Inflammatory macrophage treated with lipopolysaccharide for 1 hour (primary cell): ENCODE results near the gene ENO1.
"Not testable (repeated sequence)": the region's sequence is repeated elsewhere in the genome, so short reads cannot be mapped to it uniquely, and the experiment has no call there.

Experiments
- DNase-seq, 2 donors: peaks; one replicate each; pipeline ENCODE4 v3.0.0-alpha.2; 2020 to 2022

The ENO1 gene

DNA sequence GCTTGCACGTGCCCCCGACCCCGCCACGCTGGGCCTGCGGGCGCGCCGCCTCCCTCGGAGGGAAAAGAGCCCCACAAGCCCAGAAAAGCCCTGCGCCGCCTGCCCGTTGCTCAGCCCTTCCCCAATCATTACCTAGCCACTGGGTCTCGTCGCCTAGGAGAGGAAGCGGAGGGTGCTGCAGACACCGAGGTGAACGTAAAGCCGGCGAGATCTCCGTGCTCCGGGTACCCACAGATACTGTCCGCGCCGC lies at the start of gene ENO1:
Gene ENO1, minus strand, starts transcription at position 239 of the 250 bp plus-strand sequence. CDS start 3,778 bp downstream, outside the sequence.
- DNase-seq, result no peak

- DNase-seq, result no peak
Observed at GRCh38 chr1:8926707-8927694, 48.5 kb upstream of the ENO1 start.

GRCh38 chr1:8925960-8926359 lies 47.5 kb upstream of the ENO1 start:
- DNase-seq, result no peak

- DNase-seq, result peak; percentile 49 to 55
Observed at GRCh38 chr1:8925406-8925805, 46.9 kb upstream of the ENO1 start.

- DNase-seq, result no peak
Observed at GRCh38 chr1:8922962-8923361, 44.5 kb upstream of the ENO1 start.

DNA sequence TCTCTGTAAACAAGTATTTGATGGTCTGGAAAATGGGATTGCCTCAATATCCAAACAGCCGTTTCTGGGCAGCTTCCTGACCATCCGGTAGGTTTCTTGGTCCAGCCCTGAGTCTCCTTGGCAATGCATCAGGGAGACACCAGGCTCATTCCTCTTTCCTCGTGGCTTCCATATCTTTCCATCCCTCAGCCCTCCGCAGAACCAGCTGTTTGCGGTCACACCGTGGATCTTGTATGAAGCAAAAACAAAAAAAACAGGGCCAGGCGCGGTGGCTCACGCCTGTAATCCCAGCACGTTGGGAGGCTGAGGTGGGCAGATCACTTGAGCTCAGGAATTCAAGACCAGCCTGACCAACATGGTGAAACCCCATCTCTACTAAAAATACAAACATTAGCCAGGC lies 39.0 kb upstream of the ENO1 start:
- not testable (repeated sequence) for DNase-seq

GRCh38 chr1:8915446-8915845 lies 37.0 kb upstream of the ENO1 start:
- no peak for DNase-seq

GRCh38 chr1:8914466-8914865 lies 36.0 kb upstream of the ENO1 start:
- DNase-seq, result no peak

DNA sequence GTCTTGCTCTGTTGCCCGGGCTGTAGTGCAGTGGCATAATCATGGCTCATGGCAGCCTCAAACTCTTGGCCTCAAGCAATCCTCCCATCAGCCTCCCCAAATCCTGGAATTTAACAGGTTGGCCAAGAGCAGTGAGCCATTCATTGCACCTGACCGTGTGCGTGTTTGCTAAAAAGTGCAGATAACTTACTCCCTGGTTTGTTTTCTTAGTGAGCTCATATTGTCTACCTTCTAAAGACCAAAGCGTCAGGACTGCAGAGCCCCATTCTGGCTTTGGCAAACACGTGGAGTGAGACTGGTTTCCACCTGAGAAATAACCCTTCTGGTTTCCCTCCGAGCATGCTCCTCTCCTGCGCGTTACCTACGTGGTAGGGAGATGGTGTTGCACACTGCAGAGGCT lies 35.0 kb upstream of the ENO1 start:
- DNase-seq, result no peak

DNA sequence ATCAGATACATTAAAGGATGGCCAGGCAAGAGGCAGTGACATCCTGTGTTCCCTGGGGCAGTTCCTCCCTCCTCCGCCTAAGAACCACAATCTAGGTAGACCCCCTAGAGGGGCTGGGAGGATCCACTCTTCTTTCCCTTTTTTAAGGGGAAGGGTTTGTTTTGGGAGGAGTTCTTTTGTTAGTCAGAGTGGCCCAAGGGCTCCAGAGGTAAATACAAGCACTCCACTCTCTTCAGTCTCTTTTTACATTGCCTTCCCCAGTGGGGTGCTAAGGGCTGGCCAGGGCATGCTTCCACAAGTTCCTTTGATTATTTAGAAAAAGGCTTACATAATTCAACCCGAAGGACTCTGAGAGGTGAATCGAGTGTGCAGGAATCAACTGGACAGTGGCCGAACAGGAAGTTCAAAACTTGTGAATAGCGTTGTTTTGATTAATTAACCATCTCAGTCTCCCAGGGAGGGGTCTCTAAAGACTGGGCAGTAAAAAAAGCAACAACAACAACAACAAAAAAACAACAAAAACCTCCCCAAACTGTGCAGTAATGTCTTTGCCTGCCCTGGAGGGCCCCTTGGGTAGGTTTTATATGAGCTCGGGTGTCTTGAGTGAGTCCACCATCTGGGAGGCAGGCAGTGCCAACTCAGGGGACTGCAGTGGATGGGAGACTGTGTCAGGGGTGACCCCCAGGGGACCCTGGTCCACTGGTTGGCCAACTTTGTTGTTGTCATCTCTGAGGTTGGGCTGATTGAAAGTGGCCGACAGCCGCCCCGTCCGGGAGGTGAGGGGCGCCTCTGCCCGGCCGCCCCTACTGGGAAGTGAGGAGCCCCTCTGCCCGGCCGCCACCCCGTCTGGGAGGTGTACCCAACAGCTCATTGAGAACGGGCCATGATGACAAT lies 33.2 kb upstream of the ENO1 start:
- no peak for DNase-seq

DNA sequence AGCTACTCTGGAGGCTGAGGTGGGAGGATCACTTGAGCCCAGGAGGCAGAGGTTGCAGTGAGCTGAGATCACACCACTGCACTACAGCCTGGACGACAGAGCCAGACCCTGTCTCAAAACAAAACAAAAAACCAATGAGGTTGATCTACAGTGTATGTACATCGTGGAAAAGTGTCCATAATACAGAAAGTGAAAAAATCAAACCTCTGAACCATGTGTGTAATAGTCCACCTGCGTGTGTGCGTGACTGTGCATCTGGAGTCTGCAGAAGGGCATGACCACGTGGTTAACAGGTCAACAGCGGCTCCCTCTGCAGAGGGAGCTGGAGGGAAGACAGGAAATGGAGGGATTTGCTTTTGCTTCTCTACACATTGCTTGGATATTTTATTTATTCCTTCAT lies 32.4 kb upstream of the ENO1 start:
- DNase-seq, result no peak

DNA sequence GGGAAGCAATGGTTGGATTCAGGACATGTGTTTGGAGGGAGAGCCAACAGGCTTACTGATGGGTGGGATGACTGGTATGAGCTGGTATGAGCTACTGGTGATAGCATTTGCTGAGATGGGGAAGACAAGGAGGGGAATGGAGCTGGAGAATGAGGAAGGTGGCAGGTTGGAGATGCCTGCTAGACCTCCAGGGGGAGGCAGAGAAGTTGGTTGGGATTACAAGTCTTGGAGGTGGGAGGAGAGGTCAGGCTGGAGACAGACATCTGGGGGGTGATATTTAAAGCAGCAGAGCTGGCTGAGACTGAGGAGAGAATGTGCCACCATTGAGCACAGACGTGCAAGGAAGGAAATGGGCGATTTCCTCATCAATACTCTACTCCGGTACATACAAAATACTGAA lies 31.8 kb upstream of the ENO1 start:
- DNase-seq, result no peak

GRCh38 chr1:8908388-8909151 lies 30.1 kb upstream of the ENO1 start:
- peak; percentile 15 to 25 for DNase-seq

DNA sequence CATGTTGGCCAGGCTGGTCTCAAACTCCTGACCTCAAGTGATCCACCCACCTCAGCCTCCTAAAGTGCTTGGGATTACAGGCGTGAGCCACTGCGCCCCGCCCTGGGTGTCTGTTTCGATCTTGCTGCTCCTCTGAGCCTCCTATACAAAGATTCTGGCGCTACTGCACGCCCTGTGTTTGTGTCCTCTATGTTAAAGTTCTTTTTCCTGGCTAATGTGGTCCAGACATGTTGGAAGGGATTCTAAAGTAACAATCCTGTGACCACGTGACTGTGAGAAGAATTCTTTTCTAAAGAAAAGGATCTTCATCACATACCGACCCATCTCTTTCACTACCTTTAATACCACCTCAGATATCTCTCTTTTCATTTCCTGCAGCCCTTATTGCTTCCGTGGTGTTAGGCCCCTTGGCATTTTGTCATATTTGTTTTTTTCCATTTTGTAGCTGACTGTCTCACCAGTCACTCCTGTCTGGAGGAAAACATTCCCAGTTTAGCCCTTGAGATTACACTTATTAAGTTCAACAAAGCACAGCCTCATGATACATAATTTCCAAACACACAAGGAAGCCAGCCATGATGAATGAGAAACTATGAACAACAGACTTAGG lies 27.2 kb upstream of the ENO1 start:
- no peak for DNase-seq

DNA sequence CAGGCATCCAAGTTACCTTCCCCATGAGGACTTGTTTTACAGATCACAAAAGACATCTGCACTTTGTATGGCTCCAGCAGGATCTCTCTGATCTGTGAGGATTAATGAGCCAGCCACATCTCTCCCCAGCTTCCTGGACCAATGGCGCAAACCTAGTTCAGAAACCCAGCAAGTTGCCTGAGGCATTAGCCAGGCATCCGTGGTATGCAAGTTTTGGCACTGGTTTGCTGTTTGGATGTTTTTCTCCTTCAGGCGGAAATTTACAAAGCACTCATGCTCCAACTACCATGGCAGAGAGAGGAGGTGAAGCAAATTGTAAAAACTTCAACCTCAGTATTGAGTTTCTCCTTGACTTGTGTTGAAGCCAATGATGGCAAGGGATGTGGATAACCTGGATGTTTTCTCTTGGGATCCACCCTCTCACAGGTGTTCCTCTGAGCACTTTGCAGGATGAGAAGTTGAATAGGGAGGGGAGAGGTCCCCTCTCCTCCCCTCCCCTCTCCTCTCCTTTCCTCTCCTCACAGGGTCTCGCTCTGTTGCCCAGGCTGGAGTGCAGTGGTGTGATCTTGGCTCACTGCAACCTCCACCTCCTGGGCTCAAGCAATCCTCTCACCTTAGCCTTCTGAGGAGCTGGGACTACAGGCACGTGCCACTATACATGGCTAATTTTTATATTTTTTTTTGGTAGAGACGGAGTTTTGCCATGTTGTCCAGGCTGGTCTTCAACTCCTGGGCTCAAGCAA lies 25.6 kb upstream of the ENO1 start:
- no peak for DNase-seq

- DNase-seq, result no peak
Observed at GRCh38 chr1:8903410-8903809, 24.9 kb upstream of the ENO1 start.

DNA sequence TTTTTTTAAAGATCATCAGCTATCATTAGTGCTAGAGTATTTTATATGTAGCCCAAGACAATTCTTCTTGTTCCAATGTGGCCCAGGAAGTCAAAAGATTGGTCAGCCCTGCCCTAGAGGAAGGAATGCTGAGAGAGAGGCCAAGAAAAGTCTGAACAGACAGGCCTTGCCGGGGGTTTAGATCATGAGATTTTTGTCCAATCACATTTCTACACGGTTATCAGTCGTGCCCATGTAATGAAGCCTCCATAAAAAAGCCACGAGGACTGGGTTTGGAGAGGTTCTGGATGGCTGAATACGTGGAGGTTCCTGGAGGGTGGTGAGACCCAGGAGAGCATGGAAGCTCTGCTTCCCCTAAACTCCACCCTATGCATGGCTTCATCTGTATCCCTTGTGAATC lies 24.3 kb upstream of the ENO1 start:
- DNase-seq, result no peak

GRCh38 chr1:8900684-8901083 lies 22.2 kb upstream of the ENO1 start:
- not testable (repeated sequence) for DNase-seq

GRCh38 chr1:8899046-8899445 lies 20.6 kb upstream of the ENO1 start:
- DNase-seq, result no peak

- DNase-seq, result not testable (repeated sequence)
Observed at GRCh38 chr1:8898418-8898817, 19.9 kb upstream of the ENO1 start.

DNA sequence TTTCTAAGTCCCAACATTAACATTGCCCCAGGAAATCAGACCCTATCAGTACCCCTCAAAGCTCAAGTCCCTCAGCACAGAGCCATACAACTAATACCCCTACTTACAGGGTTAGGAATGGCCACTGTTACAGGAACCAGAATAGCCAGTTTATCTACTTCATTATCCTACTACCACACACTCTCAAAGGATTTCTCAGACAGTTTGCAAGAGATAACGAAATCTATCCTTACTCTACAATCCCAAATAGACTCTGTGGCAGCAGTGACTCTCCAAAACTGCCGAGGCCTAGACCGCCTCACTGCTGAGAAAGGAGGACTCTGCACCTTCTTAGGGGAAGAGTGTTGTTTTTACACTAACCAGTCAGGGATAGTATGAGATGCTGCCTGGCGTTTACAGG lies 19.0 kb upstream of the ENO1 start:
- not testable (repeated sequence) for DNase-seq

GRCh38 chr1:8896775-8897174 lies 18.3 kb upstream of the ENO1 start:
- DNase-seq, result not testable (repeated sequence)
